ENCODE measurements around the gene VPS4A.

Gene VPS4A

GRCh38 chr16:69307091-69307490, 4.1 kb upstream of the VPS4A start:
- DNase-seq (ENCODE audit: low read depth, low spot score): no peak

- no peak for DNase-seq (ENCODE audit: low read depth, low spot score)
Observed at GRCh38 chr16:69307856-69308255, 3.3 kb upstream of the VPS4A start.

DNA sequence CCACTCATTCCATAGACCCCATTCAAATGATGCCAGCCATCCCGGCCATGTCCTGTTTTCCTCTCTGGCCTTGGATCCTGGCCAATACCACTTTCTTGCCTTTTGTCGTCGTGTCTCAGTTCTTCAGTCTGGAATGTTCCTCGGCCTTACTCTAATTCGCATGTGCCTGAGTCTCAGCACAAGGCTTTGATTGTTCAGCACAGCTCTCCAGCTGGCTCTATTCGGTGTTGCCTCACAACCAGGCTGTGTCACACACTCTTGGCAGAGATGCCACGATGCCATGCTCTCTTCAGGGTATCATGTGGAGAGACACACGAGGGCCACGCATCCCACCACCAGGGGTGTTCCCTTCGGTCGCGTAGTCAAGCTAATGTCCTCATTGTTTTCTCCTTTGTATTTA, 1.8 kb upstream of the VPS4A start:
- no peak for DNase-seq (ENCODE audit: low read depth, low spot score)

DNA sequence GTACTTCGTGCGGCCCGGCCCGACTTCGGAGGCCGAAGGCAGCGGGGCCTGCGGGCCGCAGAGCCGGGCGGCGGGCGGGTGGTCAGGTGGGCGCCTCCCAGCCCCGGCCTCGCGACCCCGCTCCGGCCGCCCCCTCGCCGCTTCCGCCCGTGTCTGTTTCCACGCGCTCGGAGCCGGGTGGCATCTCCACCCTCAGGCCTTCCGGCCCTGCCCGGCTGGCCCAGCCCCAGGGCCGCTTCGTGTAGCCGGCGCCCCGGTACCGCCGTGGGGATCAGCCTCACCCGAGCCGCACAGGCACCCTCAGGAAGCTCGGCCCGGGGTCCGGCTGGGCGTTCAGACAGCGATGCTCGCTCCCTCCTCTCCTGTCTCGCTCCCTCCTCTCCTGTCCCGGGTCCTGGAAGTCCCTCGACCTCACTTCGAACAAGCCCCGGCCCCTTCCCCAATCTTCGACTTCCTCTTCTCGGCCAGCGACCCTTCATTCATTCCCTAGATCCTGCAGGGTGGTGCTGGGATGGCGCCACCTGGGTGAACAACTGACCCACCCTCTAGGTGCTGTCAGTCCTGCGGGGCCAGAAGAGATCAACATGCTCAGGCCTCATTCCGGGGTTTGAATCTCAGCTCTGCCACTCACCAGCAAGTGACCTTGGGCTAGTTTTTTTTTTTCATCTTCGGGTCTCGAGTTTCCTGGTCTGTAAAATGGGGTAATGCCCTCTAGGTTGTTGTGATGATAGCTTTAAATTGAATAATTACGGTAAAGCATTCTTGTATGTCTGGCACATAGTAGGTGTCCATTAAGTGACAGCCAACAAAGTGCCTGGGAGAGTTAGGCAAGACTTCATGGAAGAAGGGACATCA, 610 bp downstream of the VPS4A start:
- no peak for DNase-seq (ENCODE audit: low read depth, low spot score)

DNA sequence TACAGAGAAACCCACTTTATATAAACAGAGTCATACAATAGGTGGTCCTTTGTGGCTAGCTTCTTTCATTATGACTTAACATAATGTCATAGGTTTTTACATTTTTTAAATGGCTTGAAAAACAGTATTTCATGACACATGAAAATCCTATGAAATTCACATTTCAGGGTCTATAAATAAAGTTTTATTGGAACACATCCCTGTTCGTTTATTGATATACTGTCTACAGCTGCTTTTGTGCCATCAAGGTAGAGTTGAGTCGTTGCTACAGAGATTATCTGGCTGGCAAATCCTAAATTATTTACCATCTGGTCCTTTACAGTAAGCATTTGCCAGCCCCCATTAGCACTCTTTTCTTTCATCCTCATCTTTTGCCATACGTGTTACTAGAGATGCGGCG, 2.3 kb downstream of the VPS4A start:
- DNase-seq (ENCODE audit: low read depth, low spot score): no peak

DNA sequence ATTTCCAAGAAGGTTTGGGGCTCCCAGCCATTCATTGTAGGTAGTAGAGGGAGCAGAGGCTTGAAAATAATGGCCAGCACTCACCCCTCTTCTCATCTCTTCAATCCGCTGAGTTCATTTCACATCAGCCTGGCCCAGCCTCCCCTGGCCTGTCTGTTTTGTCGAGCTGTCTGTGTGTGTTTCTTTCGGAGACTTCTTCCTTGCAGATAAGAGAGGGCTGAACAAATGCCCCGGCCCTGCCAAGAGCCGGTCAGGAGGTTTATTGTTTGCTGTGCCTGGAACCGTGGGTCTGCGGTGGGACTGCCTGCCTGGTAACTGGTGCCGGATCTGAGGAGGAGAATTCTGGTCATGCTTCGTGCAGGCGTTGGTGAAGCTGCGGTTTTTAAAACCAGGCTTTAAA, 3.4 kb downstream of the VPS4A start:
- DNase-seq (ENCODE audit: low read depth, low spot score): no peak

- DNase-seq (ENCODE audit: low read depth, low spot score): no peak
Observed at GRCh38 chr16:69315486-69316311, 4.5 kb downstream of the VPS4A start.

DNA sequence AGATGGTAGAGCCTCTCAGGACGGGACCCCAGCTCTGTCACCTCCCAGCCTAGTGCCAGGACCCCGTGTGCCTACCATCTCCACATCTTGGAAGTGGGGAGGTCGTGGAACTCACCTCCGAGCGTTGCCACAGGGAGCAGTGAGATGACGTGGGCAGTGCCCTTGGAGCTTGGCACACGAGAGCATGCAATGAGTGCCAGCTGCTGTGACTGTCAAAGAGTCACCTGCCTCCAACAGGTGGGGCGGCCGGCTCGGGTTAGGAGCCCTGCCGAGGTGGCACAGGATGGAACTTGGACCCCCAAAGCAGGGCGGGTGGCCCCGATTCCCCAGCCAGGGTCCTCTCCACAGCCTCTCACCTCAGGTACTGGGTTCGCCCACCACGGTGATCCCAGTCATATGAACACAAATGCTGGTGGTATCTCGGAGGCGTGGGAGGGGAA, 5.5 kb downstream of the VPS4A start:
- no peak for DNase-seq (ENCODE audit: low read depth, low spot score)

- no peak for DNase-seq (ENCODE audit: low read depth, low spot score)
Observed at GRCh38 chr16:69318177-69318910, 7.2 kb downstream of the VPS4A start.

GRCh38 chr16:69318911-69319289, 7.8 kb downstream of the VPS4A start:
- no peak for DNase-seq (ENCODE audit: low read depth, low spot score)

GRCh38 chr16:69319381-69319780, 8.2 kb downstream of the VPS4A start:
- DNase-seq (ENCODE audit: low read depth, low spot score): no peak

GRCh38 chr16:69319826-69320739, 8.9 kb downstream of the VPS4A start:
- DNase-seq (ENCODE audit: low read depth, low spot score): no peak

DNA sequence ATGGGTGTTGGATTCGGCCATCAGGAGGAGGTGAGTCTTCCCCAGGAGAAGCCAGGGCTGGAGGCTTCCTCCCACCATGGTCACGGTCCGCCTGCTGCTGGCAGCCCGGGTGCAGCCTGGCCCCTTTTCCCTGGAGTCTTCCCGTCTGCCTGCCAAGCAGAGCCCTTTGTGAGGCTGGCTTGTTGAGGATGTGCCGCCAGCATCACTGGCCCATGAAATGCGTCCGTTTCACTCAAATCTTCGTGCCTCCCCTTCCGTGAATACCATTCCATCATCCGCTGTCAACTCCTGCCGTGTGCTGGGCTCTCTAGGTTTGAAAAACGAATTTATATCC, 9.6 kb downstream of the VPS4A start:
- DNase-seq (ENCODE audit: low read depth, low spot score): no peak

GRCh38 chr16:69321080-69321479, 9.9 kb downstream of the VPS4A start:
- no peak for DNase-seq (ENCODE audit: low read depth, low spot score)

DNA sequence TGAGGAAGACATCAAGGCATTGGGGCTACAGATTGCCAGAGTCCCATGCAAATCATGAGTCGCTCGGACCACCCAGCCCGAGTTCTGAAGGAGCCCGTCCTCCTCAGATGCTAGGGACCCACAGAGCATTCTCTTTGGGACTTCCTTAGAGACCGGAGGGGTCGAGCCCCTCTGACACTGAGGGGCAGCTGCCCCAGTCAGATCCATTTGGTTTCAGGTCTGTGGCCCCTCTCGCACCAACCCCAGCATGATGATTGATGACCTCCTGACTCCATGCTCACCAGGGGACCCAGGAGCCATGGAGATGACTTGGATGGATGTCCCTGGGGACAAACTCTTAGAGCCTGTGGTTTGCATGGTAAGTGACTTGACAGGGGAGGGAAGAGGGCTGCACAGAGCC, 11.2 kb downstream of the VPS4A start:
- no peak for DNase-seq (ENCODE audit: low read depth, low spot score)

GRCh38 chr16:69323415-69323814, 12.3 kb downstream of the VPS4A start:
- DNase-seq (ENCODE audit: low read depth, low spot score): no peak

GRCh38 chr16:69324013-69324531, 12.9 kb downstream of the VPS4A start:
- DNase-seq (ENCODE audit: low read depth, low spot score): no peak

- DNase-seq (ENCODE audit: low read depth, low spot score): no peak
Observed at GRCh38 chr16:69324585-69325253, 13.6 kb downstream of the VPS4A start.

DNA sequence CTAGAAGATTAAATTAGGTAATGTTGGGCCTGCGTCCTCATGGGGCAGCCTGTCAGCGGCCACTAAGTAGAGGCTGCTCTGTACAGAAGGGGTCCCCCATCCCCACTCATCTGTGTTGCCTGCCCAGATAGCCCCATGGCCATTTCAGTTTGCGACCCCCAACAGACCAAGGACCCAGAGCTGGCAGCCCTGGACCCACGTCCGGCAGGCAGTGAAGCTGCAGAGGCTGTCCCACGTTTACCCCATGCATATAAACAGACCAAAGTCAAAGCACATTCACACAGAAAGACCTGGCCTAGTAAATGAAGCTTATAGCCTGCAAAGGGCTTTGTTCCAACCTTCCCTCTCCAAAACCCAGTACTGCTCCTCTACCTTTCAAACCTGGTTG, 14.6 kb downstream of the VPS4A start:
- no peak for DNase-seq (ENCODE audit: low read depth, low spot score)

DNA sequence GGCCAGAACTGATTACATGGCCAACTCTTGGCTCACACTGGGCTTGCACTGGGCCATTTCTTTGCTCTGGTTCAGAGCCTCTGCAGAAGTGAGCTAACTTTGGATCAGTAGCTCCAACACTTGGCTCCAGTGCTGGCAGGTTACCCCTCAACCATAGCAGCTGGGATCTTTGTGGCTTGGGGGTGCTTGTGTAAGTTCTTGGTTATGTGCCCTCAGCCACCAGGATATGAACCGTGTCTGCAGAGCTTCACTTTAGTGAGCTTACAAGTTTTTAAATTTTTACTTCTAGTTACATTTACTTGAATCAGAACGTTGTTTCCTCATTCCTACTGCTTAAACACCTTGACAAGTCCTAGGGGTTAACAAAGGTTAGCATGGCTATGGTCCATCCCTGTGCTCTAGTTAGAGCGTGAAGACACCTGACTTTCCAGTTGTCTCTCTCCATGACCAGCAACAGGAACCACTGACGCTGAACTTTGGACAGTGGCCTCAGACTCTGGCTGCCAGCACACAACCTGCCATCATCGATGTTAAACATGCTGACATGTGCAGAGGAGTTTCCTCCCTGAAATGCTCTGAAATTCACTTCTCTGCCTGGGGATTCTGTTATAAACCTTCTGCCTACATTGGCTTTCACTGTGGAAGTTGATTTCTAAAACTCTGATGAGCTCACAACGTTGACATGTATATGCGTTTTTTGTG, 15.2 kb downstream of the VPS4A start:
- no peak for DNase-seq (ENCODE audit: low read depth, low spot score)
